ENCODE measurements around the gene PITPNC1.

The PITPNC1 gene

GRCh38 chr17:67518876-67519275 lies 141.8 kb downstream of the PITPNC1 start:
- DNase-seq: no peak

DNA sequence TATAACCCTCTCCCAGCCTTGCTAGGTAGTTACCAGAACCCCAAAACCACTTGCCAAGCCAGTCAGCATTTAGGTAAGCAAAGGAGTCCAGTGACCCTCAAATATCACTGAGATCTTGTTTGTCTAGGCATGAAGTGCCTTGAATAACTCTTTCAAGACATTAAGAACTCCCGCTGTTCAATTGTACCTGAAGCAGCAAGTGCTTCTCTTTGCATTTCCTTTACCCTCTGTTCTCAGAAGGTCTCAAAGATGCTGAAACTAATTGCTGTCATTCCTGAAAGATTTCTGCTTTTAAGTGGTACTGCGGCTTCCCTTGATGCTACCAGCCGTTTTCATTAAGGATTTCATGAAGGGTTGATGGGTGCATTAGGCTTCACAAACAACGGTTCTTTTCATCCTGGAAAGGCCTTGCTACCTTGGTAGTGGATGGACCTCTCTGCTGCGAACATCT lies 142.7 kb downstream of the PITPNC1 start:
- no peak for DNase-seq

- DNase-seq: peak; percentile 78 to 79
Measured at GRCh38 chr17:67520252-67520906, 143.3 kb downstream of the PITPNC1 start.

DNA sequence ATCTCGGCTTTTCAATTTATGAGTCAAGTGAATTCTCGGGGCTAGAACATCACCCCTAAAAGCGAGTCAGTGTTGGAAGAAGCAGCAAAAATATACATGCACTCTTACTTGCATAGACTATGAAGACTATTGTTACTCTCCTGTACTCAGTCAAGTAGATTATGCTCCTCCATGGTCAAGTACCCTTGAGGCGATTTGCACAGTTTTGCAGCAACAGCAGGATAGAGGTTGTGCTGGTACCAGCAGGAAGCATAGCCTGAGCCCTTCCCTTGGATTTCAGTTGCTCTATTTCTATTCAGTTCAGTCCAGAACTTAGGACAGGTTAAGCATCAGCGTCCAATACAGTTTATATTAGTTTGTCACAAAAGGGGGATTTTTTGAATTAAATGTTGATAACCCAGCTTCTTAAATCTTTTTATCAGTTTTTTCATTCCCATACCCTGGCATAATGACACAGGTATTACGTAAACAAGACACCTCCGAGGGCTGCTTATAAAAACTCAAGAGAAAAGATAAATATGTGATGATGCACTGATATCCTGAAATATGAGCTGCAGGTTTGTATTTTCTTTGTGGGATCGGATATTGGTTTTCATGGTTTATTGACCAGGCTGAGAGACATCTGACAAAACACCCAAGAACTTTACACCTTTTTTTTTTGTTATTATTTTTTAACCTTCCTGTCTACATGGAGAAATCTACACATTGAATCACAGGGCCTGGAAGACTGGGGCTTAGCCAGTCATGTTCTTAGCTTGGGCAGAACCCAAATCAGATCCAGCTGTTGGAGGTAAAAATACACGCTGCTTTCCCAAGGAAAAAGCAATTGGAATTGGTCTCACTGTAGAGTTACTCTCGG lies 144.1 kb downstream of the PITPNC1 start:
- no peak for DNase-seq

- no peak for DNase-seq
Measured at GRCh38 chr17:67521775-67522069, 144.6 kb downstream of the PITPNC1 start.

DNA sequence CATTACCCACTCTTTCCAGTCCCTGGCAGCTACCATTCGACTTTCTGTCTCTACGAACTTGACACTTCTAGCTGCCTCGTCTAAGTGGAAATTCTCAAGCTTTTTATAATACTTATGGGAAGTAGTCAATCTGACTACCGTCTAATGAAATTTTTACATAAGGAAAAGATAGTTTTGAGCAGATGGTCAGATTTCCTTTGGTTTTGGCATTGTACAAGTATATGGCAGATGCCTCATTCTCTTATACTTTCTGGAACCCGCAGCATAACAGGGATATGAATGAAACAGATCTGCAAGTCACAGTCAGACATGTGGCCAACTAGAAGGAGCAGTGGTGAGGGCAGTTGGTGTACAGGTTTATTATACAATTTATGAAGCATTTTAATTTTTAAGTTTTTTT lies 146.0 kb downstream of the PITPNC1 start:
- DNase-seq: no peak

GRCh38 chr17:67525239-67526135 lies 148.4 kb downstream of the PITPNC1 start:
- no peak for DNase-seq

DNA sequence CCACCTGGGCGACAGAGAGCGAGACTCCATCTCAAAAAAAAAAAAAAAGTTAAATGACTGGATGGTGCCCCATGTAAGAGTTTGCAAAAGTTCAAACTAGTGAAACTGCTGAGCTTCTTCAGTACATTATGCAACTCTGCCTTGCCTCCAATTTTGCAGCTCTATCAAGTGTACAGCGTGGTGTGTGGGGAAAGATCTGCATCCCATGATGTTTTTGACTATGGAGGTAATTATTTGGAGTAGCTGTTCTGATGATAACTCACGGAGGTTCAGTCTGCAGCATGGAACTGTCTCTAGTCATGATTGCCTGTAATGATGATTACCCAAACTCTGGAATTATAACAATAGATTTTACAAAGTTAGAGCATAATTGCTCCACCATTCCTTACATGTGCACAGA lies 149.6 kb downstream of the PITPNC1 start:
- DNase-seq: no peak

DNA sequence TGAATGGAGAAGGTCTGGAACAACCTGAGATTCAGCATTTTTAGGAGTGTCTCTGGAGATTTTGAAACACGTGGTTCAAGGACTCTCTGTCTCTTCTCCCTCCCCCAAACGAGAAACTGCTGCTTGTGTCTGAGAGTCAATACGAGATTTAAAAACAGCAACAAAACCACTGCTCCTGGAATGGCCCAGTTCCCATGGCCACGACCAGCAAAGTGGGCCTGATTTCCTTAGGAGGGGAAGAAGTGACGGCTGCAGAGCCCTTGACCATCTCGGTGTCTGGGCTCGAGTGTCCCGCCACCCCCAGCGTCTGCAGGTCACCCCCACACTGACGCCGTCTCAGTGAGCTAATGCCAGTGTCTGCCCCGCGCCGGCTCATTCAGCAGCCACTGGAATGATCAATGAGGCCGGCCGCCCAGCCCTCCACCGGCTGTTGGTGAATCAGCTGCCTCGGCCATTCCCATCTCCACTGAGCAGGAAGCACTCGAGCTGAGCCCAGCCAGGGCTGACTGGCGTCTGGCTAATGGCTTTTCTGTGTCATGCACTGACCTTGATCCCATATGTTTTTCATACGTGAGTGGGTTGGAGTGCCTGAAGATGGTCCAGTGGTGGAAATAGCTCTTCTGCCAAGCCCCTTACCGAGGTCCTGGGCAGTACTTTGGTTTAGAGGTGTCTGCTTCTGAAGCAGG lies 151.8 kb downstream of the PITPNC1 start:
- no peak for DNase-seq

DNA sequence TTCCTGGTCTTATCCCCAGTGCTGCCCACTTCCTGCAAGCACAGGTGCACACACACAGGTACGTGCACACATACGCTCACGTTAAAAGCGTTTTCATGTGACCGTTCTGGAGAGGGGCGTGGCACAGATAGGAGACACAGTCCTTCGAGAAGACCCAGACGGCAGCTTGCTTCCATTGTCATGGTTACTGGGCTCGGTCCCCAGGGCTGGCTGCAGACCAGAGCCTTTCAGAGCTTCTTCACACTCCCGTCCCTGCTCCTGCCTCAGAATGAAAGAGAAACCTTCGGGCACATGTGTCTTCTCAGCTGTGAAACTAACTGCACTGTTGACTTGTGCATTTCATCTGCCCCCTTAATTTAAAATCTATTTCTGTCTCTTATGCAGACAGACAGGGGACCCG lies 154.2 kb downstream of the PITPNC1 start:
- no peak for DNase-seq

DNA sequence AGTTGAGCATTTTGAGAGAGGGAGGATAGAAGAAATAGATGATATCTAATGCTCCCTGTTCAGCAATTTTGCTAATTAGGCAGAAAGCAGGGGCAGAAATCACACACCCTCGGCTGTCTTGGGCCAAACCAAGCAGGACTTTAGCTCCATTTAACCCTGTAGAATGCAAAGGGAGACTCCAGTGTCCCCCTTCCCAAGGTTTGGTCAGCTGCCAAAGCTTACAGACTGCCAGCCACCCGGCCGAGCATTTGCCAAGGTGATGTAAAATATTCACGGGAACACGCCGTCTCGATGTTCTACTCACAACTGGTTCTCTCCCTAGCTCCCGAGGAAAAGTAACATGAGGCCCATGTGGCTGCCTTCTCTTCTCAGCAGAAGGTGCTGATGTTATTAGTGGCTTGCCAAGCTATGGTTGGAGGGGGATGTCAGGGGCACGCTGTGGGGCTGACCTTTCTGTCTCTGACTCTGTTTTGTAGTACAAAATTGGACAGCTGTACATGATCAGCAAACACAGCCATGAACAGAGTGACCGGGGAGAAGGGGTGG lies 155.3 kb downstream of the PITPNC1 start:
- no peak for DNase-seq

DNA sequence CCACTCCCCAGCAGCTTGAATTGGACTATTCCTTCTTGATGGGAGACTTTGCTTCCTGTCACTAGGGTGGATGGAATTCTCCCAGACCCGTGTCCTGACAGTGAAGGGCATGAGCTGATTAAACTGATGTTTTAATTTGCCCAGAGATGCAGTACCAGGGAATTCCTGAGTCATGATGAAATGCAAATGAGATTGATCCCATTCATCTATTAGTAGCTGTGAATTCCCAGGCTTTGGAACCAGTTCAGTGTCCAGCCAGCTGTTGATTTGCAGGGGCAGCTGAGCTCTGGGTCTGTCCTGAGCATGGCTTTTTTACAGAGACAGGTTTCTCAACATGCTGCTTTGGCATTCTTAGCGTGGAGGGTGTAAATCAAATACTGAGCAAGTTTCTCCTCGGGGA lies 157.9 kb downstream of the PITPNC1 start:
- no peak for DNase-seq

- DNase-seq: no peak
Measured at GRCh38 chr17:67542219-67543114, 165.4 kb downstream of the PITPNC1 start.

- DNase-seq: no peak
Measured at GRCh38 chr17:67544364-67544955, 167.4 kb downstream of the PITPNC1 start.

DNA sequence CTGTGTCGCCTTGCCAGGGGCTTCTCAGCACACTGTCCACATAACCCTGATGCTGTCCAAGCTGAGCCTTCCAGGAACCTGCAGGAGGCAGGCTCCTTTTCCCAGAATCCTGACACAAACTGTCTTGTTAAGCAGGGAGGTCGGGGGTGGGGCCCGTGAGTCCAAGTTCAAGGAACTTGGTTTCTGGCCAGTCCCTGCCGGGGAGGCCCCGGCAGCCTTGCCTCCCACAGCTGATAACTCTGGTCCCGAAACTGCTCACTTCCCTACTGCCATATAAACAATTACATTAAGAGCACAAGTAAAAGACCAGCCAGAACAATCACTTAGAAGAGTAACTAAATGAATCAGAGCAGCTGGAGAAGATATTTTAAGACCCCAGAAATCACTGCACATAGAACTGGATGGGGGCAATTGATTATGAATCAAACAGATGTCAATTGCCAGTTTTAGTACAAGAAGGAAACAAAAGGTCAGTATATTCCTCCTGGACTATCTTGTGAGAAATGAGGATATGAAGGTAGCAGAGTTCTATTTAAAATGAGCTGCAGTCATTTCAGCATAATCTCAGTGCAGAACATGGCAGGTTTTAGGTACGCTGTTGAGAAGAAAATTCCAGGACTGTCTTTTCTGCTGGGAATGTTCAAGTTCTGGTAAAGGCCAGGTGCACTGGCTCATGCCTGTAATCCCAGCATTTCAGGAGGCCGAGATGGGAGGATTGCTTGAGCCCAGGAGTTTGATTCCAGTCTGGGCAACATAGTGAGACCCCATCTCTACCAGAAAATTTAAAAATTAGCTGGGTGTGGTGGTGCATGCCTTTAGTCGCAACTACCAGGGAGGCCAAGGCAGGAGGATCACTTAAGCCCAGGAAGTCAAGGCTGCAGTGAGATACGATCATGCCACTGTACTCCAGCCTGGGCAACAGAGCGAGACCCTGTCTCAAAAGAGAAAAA lies 169.8 kb downstream of the PITPNC1 start:
- peak; percentile 67 to 81 for DNase-seq

DNA sequence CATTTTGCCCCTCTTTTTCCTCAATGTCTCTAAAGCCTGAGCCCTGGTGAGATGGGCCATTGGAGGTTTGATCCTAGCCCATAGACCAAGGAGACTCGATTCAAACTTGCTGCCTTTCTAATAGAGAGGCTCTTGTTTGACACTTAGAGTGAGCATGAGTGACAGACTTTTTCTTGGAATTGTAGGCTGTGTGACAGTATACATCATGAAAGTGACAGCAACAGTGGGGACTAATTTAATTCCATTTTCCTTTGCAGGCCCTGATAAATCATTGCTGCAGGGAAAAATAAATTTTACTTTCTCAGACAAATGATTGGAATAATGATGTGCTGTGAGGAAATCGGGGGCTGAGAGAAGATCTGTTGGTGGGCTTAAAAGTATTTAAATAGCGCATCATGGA lies 171.6 kb downstream of the PITPNC1 start:
- no peak for DNase-seq

- peak; percentile 26 to 70 for DNase-seq
Measured at GRCh38 chr17:67549820-67550219, 172.7 kb downstream of the PITPNC1 start.

DNA sequence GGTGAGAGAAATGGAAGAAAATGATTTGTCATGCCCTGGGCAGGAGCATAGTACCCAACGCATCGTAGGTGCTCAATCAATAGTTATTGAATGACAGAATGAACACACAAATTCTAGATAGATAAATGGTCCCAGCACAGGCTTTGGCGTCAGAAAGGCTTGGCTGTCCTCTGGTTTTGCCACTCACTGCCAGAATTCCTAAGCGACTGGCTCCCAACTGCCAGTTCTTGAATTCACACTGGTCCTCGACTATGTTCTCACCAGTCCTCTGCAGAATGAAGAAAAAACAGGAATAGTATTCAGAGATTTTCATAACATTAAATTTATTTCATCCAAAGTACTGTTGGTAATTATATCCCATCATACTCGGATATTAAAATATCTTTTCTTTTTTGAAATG lies 177.6 kb downstream of the PITPNC1 start:
- no peak for DNase-seq

- DNase-seq: no peak
Measured at GRCh38 chr17:67555855-67556254, 178.8 kb downstream of the PITPNC1 start.
